Stimulated activated CD4-positive, alpha-beta T cell treated with anti-CD3 and anti-CD28 coated beads, Interleukin-12 subunit alpha, Interleukin-12 subunit beta, amount 100 ng/mL, for 24 hours (primary cell): ENCODE data around the gene CDKN2AIP.
"Not testable (repeated sequence)": the region's sequence is repeated elsewhere in the genome, so short reads cannot be mapped to it uniquely, and the experiment has no call there.

Experiments
- DNase-seq, 2 experiments: peaks; one replicate each; pipeline ENCODE4 v3.0.0-alpha.2; 2020; ENCODE audit warnings: low read depth in 2 of 2

Gene CDKN2AIP

GRCh38 chr4:183448436-183448835 lies 4.0 kb downstream of the CDKN2AIP start:
- no peak for DNase-seq

- no peak for DNase-seq
Measured at GRCh38 chr4:183449193-183449882, 4.9 kb downstream of the CDKN2AIP start.

DNA sequence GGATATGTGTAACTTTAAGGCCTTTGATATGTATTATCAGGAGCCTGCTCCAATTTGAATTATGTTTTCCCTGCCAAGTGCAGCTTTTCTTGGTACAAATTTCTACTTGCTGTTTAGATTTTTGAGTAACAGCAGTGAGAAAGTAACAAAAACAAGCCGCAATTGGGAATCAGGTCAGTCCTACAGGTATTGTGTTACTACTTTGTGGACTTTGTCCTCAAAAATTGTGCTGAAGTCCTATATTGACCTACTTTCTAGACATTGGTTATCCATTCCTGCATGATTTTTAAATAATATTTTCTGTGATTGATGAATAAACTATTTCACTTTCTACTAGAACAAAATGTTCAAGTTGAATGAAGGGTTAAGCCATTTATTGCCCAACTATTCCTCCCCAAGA lies 5.7 kb downstream of the CDKN2AIP start:
- no peak for DNase-seq

DNA sequence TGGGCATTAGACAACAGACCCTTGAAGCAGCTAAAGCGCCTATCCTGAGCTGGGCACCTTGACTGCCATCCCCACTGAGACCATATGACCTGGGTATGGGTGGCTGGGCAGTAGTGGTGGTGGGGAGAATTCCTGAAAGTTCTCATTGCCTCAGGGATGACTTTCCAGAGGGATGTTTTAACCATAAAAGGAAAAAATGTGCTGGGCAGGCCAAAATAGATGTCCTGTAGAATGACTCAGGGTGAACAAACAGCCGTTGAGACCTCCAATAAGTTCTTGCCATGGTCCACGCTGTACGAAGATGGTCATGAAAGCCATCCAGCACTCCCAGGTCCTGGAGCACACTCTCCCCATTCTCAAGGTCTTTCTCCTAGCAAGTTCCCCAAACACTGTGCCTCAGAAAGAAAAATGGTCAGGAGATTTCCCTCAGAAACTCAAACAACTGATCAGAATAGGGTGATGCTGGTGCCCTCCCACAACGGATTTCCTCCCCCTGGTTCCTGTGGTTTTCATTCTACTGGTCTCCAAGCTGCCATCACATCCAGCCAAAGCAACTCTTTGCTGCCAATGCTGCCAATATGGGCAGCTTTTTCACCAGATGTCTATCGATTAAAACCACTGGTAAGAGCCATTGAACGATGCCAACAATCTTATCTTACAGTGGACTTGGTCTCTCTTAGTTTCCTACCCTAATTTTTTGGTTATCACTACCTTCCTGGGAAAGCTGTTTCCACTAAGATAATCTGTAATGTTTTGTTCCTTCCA lies 11.2 kb downstream of the CDKN2AIP start:
- DNase-seq, result no peak

- DNase-seq, result no peak
Measured at GRCh38 chr4:183458005-183458404, 13.6 kb downstream of the CDKN2AIP start.

DNA sequence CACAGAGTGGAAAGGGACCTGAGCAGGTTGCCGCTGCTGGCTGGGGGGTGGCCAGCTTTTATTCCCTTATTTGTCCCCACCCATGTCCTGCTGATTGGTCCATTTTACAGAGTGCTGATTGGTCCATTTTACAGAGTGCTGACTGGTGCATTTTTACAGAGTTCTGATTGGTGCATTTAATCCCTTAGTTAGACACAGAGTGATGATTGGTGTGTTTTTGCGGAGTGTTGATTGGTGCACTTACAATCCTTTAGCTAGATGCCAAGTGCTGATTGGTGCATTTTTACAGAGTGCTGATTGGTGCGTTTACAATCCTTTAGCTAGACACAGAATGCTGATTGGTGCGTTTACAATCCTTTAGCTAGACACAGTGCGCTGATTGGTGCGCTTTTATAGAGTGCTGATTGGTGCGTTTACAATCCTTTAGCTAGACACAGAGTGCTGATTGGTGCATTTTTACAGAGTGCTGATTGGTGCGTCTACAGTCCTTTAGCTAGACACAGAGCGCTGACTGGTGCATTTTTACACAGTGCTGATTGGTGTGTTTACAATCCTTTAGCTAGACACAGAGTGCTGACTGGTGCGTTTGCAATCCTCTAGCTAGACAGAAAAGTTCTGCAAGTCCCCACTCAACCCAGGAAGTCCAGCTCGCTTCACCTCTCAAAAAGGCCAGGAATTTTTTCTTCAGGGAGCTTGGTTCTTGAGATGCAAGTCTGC lies 19.6 kb downstream of the CDKN2AIP start:
- DNase-seq, result not testable (repeated sequence)

DNA sequence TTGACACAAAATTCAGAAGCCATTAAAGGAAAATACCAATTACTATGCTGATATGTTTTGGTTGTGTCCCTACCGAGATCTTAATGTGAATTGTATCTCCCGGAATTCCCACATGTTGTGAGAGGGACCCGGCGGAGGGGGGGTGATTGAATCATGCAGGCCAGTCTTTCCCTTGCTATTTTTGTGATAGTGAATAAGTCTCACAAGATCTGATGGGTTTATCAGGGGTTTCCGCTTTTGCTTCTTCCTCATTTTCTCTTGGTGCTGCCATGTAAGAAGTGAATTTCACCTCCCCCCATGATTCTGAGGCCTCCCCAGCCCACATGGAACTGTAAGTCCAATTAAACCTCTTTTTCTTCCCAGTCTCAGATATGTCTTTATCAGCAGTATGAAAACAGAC lies 21.4 kb downstream of the CDKN2AIP start:
- DNase-seq, result not testable (repeated sequence)

DNA sequence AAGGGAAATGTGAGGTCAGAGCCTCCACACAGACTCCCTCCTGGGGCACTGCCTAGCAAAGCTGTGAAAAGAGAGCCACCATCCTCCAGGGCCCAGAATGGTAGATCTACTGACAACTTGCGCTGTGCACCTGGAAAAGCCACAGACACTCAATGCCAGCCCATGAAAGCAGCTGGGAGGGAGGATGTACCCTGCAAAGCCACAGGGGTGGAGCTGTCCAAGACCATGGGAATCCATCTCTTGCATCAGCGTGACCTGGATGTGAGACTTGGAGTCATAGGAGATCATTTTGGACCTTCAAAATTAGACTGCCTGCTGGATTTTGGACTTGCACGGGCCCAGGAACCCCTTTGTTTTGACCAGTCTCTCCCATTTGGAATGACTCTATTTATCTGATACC lies 22.8 kb downstream of the CDKN2AIP start:
- DNase-seq, result no peak

- DNase-seq, result no peak
Measured at GRCh38 chr4:183468210-183469095, 24.0 kb downstream of the CDKN2AIP start.

- no peak for DNase-seq
Measured at GRCh38 chr4:183469285-183469684, 24.8 kb downstream of the CDKN2AIP start.

DNA sequence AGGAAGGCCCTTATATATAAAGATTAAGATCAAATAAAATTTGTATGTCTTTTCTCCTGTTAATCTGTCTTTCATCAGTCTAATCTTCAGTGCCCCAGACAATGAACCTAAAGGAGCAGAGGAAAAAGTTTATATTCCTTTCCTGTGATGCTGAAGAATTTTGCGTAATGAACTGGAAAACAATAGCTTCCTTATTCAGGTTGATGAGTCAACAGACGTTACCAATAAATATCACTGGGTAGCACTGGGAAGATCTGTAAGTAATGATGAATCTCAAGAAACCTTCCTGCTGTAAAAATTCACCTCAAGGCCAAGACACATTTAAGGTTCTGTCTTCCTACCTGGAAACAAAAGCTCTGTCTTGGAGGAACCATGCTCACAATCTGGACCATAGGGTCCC lies 25.5 kb downstream of the CDKN2AIP start:
- DNase-seq, result no peak

- DNase-seq, result no peak
Measured at GRCh38 chr4:183470821-183471220, 26.4 kb downstream of the CDKN2AIP start.

DNA sequence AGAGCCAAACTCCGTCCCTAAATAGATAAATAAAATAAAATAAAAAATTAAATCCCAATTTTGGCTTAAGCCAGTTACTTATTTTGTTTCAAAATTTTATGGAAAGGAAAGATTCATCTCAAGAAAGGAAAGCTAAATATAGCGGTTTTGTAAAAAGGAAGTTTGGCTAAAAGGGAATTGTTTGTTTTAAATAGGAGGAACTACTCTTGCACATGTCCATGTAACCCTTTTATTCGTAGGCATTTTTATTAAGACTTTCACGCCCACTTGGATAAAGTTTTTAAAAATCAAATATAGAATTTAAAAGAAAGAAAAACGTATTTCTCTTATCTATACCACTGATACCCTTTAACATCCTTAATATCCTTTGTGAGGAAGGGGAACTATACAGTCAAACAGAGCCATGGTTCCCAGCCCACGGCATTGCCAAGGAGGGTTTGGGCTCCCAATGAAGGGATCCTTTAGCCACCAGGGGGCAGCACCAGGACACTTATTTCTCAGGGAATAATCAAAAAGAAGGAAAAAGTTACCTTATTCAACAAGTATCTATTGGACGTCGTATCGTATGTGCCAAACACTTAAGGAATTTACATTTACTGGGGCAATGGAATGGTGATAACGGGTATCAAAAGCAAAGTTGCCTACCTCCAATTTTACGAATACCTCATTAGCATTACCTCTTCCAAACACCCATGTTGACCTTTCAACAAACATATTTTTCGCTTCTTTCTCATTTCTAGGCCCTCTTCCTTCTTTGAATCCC lies 27.7 kb downstream of the CDKN2AIP start:
- peak; percentile 61 to 87 for DNase-seq

DNA sequence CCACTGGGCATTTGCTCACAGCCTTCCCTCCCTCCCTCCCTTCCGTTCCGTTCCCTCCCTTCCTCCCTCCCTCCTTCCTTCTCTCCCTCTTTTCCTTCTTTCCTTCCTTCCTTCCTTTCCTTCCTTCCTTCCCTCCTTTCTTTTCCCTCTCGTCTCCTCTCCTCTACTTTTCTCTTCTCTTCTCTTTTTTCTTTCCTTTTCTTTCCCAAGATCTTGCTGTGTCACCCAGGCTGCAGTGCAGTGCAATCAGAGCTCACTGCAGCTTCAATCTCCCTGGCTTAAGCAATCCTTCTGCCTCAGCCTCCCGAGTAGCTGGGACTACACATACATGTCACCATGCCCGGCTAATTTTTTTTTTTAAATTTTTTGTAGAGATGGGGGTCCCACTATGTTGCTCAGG lies 33.7 kb downstream of the CDKN2AIP start:
- no peak for DNase-seq

DNA sequence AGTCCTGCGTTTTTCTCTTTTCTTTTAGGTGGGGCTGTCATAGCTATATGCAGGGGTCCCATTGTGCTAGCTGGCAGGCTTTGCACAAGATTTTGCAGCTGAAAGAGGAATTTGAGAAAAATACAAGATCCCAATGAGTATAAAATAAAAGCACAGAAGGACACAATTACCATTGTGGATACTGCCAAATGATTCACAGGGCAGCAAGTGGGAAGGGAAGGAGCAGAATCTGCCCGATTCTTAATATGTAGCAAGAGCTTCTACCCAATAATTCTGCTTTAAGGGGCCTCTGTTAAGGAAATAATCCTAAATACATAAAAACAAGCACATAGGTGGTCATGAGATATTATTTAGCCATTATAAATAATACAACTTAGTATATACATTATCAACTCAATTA lies 34.5 kb downstream of the CDKN2AIP start:
- DNase-seq, result no peak

GRCh38 chr4:183482515-183483095 lies 38.2 kb downstream of the CDKN2AIP start:
- not testable (repeated sequence) for DNase-seq

- no peak for DNase-seq
Measured at GRCh38 chr4:183483997-183484396, 39.6 kb downstream of the CDKN2AIP start.

DNA sequence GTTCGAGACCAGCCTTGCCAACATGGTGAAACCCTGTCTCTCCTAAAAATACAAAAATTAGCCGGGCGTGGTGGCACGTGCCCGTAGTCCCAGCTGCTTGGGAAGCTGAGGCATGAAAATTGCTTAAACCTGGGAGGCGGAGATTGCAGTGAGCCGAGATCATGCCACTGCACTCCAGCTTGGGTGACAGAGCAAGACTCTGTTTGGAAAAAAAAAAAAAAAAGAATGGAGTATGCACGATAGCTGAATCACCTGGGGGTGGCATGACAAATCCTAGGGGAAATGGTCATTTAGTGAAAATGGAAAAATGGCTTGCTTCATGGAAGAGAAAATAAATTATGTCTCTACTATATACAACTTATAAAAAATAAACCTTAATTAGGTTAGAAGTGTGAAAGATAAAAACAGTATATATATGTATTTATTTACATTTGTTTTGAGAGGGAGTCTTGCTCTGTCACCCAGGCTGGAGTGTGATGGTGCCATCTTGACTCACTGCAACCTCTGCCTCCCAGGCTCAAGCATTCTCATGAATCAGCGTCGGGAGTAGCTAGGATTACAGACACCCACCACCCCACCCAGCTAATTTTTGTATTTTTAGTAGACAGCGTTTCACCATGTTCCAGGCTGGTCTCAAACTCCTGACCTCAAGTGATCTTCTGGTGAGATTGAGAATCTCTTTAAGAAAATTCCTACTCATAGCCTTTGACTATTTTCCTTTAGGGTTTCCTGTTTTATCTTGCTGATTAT lies 41.1 kb downstream of the CDKN2AIP start:
- no peak for DNase-seq

DNA sequence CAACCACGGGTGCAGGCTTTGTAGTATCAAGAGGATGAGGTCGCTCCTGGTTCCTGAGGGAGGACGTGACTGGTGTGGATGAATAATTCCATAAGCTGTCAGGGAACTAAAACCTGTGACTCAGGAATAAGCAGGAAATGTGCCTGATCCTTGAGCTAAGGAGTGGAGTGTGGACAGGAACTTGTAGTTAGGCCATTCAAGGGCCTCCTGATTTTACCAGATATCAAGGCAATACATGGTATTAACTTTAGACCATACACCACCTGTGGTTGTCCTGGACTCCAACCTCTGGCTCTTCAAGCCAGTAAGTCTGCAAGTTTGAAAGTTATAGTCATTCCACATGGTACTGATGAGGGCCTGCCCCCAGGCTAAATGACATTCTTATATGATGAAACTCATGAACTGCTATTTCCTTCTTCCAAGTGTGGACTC lies 48.4 kb downstream of the CDKN2AIP start:
- no peak for DNase-seq

GRCh38 chr4:183493246-183493645 lies 48.8 kb downstream of the CDKN2AIP start:
- DNase-seq, result no peak
